ENCODE data around the gene PKIG.

Gene PKIG

DNA sequence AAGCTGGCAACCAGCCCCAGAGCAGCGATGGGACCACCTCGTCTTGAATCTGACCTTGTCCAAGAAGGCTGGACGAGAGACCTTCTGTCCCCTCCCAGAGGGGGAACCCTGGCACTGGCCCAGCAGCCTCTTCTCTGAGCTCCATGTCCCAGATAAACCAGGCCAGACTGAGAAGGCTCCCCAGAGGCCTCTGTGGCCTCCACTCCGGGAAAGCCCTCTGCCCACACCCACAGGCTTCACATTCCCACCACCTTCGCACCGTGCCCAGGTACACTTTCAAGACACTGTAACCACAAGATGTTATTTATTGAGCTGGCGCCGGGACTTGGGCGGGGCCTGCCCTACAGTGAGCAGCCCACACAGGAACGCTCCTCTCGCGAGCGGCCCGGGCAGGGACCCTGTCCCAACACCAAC is 35.9 kb downstream of the PKIG start:
- peaks cover 25% of the 10 kb centered on the region for H3K36me3 Mint-ChIP-seq (ENCODE audit: insufficient read depth)
- no peaks in the 10 kb centered on the region for H3K27me3 Mint-ChIP-seq
- H3K9me3 Mint-ChIP-seq = no peaks in the 10 kb centered on the region
- peak overlapping the region; percentile 18 for H3K4me3 Mint-ChIP-seq
- peak in 1 of 2 donors; percentile 16 for DNase-seq (ENCODE audit: low spot score in 2 of 2)
- peaks cover 44% of the 10 kb centered on the region for H3K4me1 Mint-ChIP-seq
- H3K27ac Mint-ChIP-seq (ENCODE audit: low read depth) = peak overlapping the region; percentile 92
- peak; percentile 80 for ATAC-seq (replicated peaks; ENCODE audit: extremely low read depth, poor library complexity, severe bottlenecking)

DNA sequence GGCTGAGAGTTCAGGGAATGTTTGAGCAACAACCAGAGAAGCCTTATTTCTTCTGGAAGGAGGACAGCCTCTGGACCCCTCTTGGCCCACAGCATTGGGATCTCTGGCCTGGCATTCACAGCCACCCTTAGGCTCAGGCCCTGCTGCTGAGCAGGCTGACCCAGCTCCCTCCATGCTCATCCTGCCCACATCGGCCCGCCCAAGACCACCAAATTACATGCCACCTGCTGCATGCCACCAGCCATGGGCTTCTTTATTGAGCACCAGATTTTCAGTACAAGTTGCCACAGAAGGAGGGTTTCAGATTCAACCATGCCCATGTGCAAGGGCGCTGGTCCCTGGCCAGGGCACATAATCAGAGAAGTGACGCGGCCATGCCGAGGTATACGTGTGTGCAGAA is 36.9 kb downstream of the PKIG start:
- Mint-ChIP-seq H3K9me3 (no peaks in the 10 kb centered on the region), H3K27ac (ENCODE audit: low read depth) (peak overlapping the region; percentile 92), H3K36me3 (ENCODE audit: insufficient read depth) (peaks cover 27% of the 10 kb centered on the region), H3K4me3 (no peak overlapping the region), H3K4me1 (peaks cover 36% of the 10 kb centered on the region), H3K27me3 (no peaks in the 10 kb centered on the region)
- DNase-seq (ENCODE audit: low spot score in 2 of 2) = no peak
- ATAC-seq (replicated peaks; ENCODE audit: extremely low read depth, poor library complexity, severe bottlenecking) = no peak

DNA sequence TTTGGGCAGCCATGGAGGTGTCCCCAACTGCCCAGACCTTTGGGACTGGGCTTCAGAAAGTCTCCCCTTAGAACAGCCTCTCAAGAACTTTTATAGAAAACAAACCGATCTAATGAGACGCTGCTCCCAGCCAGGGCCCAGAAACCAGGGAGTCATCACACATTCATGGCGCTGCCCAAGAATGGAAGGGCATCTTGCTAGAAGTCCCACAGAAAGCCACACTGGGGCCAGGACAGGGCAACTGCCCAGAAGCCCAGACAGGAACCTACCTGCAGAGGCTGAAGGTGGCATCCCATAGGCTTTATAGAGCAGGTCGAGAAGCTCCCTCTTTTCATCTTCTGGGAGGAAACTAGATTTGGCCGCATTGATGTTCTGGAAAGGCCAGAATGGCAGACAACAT is 37.7 kb downstream of the PKIG start:
- Mint-ChIP-seq H3K4me3 (no peak overlapping the region), H3K27me3 (no peaks in the 10 kb centered on the region), H3K36me3 (ENCODE audit: insufficient read depth) (peaks cover 25% of the 10 kb centered on the region), H3K27ac (ENCODE audit: low read depth) (peak overlapping the region; percentile 10), H3K9me3 (no peaks in the 10 kb centered on the region), H3K4me1 (peaks cover 36% of the 10 kb centered on the region)
- ATAC-seq (replicated peaks; ENCODE audit: extremely low read depth, poor library complexity, severe bottlenecking) (no peak), DNase-seq (ENCODE audit: low spot score in 2 of 2) (no peak)

DNA sequence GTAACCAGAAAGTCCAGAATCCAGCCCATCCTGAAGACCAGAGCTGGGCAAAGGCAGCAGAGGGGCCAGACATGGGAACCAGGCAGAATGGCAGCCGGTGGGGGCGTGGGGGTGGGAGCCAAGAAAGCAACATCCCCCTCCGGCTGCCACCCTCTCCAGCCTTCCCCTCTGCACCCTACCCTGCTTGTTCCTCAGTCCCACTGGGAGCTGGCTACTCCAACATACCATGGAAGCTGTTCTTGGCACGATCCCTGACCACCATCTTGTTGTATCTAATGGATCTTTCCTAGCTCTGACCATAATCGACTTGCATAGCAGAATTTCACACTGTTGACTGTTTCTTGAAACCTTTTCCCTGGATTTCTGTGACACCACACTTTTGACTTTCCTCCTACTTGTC is 38.9 kb downstream of the PKIG start:
- Mint-ChIP-seq H3K9me3 (no peaks in the 10 kb centered on the region), H3K4me1 (peaks cover 27% of the 10 kb centered on the region), H3K4me3 (no peak overlapping the region), H3K36me3 (ENCODE audit: insufficient read depth) (peaks cover 24% of the 10 kb centered on the region), H3K27me3 (no peaks in the 10 kb centered on the region), H3K27ac (ENCODE audit: low read depth) (peak overlapping the region; percentile 16)
- ATAC-seq (replicated peaks; ENCODE audit: extremely low read depth, poor library complexity, severe bottlenecking) (no peak), DNase-seq (ENCODE audit: low spot score in 2 of 2) (no peak)

DNA sequence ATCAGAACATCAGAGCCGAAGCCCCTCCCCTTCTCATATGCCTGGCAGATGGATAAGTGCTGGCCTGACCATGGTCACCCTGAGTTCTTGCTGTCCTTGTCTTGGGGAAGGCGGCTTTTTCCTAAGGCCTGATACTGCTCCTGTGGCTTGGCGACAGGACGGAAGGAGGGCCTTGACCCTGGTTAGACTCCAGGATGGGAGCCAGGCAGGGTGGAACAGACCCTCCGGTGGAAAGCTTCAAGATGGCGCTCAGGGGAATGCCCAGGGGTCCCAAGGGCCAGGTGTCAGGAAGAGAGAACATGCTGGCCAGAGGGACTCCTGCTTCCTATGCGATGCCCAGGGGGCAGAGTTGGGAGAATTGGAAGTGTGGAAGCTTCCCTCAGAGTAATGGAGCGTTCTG is 39.6 kb downstream of the PKIG start:
- no peaks in the 10 kb centered on the region for H3K9me3 Mint-ChIP-seq
- H3K27me3 Mint-ChIP-seq = no peaks in the 10 kb centered on the region
- ATAC-seq (replicated peaks; ENCODE audit: extremely low read depth, poor library complexity, severe bottlenecking) = no peak
- peak overlapping the region; percentile 16 for H3K27ac Mint-ChIP-seq (ENCODE audit: low read depth)
- H3K4me3 Mint-ChIP-seq = no peak overlapping the region
- H3K36me3 Mint-ChIP-seq (ENCODE audit: insufficient read depth) = peaks cover 24% of the 10 kb centered on the region
- no peak for DNase-seq (ENCODE audit: low spot score in 2 of 2)
- H3K4me1 Mint-ChIP-seq = peaks cover 31% of the 10 kb centered on the region

DNA sequence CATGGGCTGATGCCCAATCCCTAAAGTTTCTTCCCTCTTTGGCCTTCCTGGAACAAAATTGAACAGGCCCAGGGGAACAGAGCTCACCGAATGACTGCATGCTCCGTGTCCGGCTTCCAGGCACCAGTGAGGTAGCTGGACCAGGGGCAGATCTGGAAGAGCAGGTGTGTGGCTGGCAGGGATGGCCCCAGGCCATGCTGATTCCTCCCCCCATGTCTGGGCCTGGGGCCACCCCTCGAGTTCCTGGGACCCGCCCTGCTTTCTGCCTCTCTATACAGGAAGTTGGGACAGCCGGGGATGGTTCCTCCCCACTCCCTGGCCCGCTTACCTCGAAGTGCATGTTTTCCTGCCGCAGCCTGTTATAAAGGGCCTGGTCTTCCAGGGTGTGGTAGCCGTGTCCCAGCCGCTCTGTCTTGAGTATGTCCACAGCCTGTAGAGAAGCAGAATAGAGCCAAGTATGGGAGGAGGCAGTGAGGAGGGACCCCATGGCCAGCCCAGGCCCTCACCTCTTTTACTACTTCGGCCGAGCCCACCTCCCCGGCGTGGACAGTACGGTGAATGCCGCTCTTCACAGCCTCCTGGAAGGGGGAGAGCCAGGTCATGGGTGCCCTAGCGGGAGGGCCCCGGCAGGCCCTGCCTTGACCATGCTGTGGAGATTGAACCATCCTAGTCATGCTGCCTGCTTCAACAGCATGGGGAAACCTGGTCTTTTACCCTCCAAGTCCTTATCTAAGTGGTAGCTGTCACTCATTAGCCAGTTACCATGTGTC is 40.3 kb downstream of the PKIG start:
- Mint-ChIP-seq H3K4me1 (peaks cover 38% of the 10 kb centered on the region), H3K36me3 (ENCODE audit: insufficient read depth) (peaks cover 24% of the 10 kb centered on the region), H3K9me3 (no peaks in the 10 kb centered on the region), H3K4me3 (no peak overlapping the region), H3K27ac (ENCODE audit: low read depth) (no peak overlapping the region), H3K27me3 (no peaks in the 10 kb centered on the region)
- DNase-seq (ENCODE audit: low spot score in 2 of 2) = no peak
- ATAC-seq (replicated peaks; ENCODE audit: extremely low read depth, poor library complexity, severe bottlenecking) = no peak

DNA sequence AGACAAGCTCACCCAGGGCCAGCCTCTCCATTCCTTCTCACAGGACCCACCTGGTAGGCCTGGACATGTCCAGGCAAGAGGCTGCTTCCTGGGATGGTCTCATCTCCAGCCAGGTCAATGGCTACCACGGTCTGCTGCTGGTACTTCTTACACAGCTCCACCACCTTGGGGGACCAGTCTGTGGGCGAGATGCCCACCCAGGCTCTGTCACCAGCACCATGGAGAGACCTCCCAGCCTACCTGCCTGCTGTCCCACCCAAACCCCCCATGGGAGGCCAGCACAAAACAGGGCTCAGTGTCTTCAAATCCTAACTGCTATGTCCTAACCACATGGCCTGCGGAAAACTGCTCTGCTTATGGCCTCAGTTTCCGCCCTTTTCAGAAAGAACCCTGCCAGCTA is 41.8 kb downstream of the PKIG start:
- no peak overlapping the region for H3K27ac Mint-ChIP-seq (ENCODE audit: low read depth)
- no peaks in the 10 kb centered on the region for H3K27me3 Mint-ChIP-seq
- H3K36me3 Mint-ChIP-seq (ENCODE audit: insufficient read depth) = peaks cover 26% of the 10 kb centered on the region

DNA sequence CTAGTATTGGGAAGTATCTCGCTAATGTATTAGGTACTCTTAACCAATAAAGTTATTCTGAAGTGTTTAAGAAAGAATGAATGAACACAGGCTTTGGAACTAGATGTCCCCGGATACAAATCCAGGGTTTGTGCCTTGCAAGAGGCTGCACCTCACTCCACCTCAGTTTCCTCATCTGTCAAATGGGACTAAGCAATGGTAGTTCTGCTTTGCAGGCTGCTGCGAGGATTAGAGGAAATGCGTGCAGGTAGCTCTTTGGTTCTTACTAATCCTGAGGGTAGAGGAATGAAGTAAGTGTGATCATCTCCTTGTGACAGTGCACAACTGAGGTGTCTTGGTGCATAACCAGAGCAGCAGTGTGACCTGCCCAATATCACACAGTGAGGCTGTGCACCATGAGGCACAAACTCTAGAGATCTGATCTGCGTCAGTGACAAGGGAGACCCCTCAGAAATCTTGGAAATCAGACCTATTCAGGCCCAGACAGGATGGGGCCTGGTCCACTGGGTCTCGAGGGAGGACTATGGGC is 42.4 kb downstream of the PKIG start:
- H3K4me3 Mint-ChIP-seq = no peak overlapping the region
- H3K9me3 Mint-ChIP-seq = no peaks in the 10 kb centered on the region
- peaks cover 22% of the 10 kb centered on the region for H3K4me1 Mint-ChIP-seq
- H3K36me3 Mint-ChIP-seq (ENCODE audit: insufficient read depth) = peaks cover 22% of the 10 kb centered on the region
- peak overlapping the region; percentile 83 for H3K27ac Mint-ChIP-seq (ENCODE audit: low read depth)
- ATAC-seq (replicated peaks; ENCODE audit: extremely low read depth, poor library complexity, severe bottlenecking) = no peak
- no peaks in the 10 kb centered on the region for H3K27me3 Mint-ChIP-seq
- no peak for DNase-seq (ENCODE audit: low spot score in 2 of 2)

More for the DNA sequence above, 41.8 kb downstream of the PKIG start:
- Mint-ChIP-seq H3K4me3 (no peak overlapping the region), H3K4me1 (peaks cover 29% of the 10 kb centered on the region), H3K9me3 (no peaks in the 10 kb centered on the region)
- no peak for ATAC-seq (replicated peaks; ENCODE audit: extremely low read depth, poor library complexity, severe bottlenecking)
- no peak for DNase-seq (ENCODE audit: low spot score in 2 of 2)

DNA sequence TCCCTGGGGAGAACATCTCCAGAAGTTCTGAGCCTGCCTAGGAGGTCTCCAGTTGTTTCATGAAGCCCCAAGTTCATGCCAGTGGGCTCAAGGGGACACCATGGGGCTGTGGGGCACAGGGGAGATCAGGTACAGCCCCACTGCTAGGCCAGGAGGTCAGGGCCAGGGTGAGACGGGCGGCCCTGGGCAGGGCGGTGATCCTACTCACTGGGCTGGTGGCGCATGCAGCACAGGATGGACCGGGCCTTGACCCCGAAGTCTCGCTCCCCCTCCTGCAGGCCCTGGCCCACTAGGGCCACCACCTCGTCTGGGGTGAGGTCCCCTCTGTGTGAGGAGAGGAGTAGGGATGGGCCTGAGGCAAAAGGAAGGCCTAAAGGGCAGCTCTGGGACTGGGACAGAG is 43.0 kb downstream of the PKIG start:
- Mint-ChIP-seq H3K27me3 (no peaks in the 10 kb centered on the region), H3K4me1 (peaks cover 21% of the 10 kb centered on the region), H3K4me3 (no peak overlapping the region), H3K27ac (ENCODE audit: low read depth) (peak overlapping the region; percentile 83), H3K36me3 (ENCODE audit: insufficient read depth) (peaks cover 23% of the 10 kb centered on the region), H3K9me3 (no peaks in the 10 kb centered on the region)
- DNase-seq (ENCODE audit: low spot score in 2 of 2) (no peak), ATAC-seq (replicated peaks; ENCODE audit: extremely low read depth, poor library complexity, severe bottlenecking) (no peak)

DNA sequence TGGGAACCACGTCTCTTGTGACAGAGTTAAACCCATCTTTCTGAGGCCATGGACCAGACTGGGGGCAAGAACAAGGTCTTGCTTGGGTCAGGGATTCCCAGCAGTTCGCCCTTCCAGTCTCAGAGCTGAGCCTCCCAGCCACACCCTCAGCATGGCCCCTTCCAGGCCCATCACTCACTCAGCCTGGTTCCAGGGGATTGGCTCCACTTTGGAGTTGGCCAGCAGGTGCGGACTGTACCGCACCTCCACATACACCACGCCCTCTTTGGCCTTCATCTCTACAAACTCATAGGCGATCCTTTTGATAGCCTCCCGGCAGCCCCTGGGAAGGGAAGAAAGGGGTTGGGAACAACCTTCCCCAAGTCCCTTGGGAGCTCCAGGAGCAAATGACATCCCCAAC is 43.9 kb downstream of the PKIG start:
- peaks cover 25% of the 10 kb centered on the region for H3K36me3 Mint-ChIP-seq (ENCODE audit: insufficient read depth)
- H3K9me3 Mint-ChIP-seq = no peaks in the 10 kb centered on the region
- peaks cover 21% of the 10 kb centered on the region for H3K4me1 Mint-ChIP-seq
- peak overlapping the region; percentile 83 for H3K27ac Mint-ChIP-seq (ENCODE audit: low read depth)
- ATAC-seq (replicated peaks; ENCODE audit: extremely low read depth, poor library complexity, severe bottlenecking) (no peak), DNase-seq (ENCODE audit: low spot score in 2 of 2) (no peak)
- H3K27me3 Mint-ChIP-seq = no peaks in the 10 kb centered on the region
- H3K4me3 Mint-ChIP-seq = no peak overlapping the region

DNA sequence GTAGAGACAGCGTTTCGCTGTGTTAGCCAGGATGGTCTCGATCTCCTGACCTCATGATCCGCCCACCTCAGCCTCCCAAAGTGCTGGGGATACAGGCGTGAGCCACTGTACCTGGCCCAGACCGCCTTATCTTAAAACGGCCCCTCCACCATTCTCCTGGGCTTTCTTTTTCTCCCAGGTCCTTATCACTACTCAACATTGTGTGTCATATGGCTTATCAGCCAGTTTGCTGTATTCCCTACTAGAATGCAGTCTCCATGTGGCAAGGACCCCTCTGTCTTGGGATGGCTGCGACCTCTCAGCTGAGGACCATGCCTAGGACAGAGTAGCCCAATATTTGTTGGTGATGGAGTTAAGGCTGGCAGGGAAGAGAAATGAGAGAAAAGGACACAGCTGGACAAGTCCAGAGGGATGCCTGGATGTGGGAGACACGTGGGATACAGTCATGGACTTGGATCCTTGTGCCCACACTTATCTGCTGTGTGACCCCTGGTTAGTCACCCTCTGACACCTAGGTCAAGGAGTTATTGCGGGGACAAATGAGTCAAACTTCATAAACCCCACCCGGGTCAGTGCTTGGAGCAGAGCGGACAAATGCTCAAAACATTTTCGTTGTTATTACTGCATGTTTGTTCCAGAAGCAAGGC is 45.1 kb downstream of the PKIG start:
- Mint-ChIP-seq H3K27ac (ENCODE audit: low read depth) (peak overlapping the region; percentile 83), H3K4me1 (peaks cover 21% of the 10 kb centered on the region), H3K27me3 (no peaks in the 10 kb centered on the region), H3K36me3 (ENCODE audit: insufficient read depth) (peaks cover 19% of the 10 kb centered on the region), H3K4me3 (no peak overlapping the region), H3K9me3 (no peaks in the 10 kb centered on the region)
- no peak for ATAC-seq (replicated peaks; ENCODE audit: extremely low read depth, poor library complexity, severe bottlenecking)
- DNase-seq (ENCODE audit: low spot score in 2 of 2) = no peak

DNA sequence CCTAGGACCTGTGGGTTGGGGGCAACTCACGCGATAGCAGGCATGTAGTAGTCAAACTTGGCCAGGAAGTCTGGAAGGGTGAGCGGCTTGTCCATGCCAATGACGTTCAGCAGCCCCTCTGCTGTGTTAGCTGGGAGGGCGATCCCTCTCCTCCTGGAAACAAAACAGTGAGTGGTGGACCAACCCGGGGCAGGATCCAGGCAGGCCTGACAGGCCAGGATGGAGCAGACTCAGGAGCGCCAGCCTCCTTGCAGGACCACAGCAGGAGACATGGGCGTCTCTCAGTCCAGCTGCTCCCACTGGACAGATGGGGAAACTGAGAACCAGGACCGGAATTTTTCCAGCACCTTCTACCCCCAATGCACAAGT is 46.6 kb downstream of the PKIG start:
- Mint-ChIP-seq H3K4me1 (peaks cover 21% of the 10 kb centered on the region), H3K4me3 (no peak overlapping the region), H3K27me3 (no peaks in the 10 kb centered on the region), H3K27ac (ENCODE audit: low read depth) (no peak overlapping the region), H3K36me3 (ENCODE audit: insufficient read depth) (peaks cover 20% of the 10 kb centered on the region), H3K9me3 (no peaks in the 10 kb centered on the region)
- no peak for ATAC-seq (replicated peaks; ENCODE audit: extremely low read depth, poor library complexity, severe bottlenecking)
- no peak for DNase-seq (ENCODE audit: low spot score in 2 of 2)

DNA sequence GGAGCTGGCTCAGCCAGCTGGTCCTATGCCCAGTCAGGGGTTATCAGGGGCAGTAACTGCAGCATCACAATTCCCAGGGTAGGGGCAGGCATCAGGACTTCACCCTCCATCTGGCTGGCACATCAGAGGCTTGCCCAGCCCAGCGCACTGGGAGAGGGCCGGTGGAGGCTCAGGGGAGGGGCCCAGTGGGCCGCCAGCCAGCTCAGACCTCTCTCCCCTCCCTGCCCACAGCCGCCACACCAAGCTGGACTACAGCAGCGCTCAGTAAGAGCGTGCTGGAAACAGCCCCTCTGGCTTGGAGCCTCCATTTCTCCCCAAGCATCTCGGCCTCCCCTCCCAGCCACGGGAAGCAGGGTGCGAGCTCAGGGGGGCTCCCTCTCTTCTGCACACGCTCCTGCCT is 47.2 kb downstream of the PKIG start:
- no peak for ATAC-seq (replicated peaks; ENCODE audit: extremely low read depth, poor library complexity, severe bottlenecking)
- H3K4me1 Mint-ChIP-seq = peaks cover 21% of the 10 kb centered on the region
- no peak overlapping the region for H3K4me3 Mint-ChIP-seq
- H3K9me3 Mint-ChIP-seq = no peaks in the 10 kb centered on the region
- H3K27ac Mint-ChIP-seq (ENCODE audit: low read depth) = peak overlapping the region; percentile 16
- DNase-seq (ENCODE audit: low spot score in 2 of 2) = no peak
- no peaks in the 10 kb centered on the region for H3K27me3 Mint-ChIP-seq
- H3K36me3 Mint-ChIP-seq (ENCODE audit: insufficient read depth) = peaks cover 25% of the 10 kb centered on the region

All from central memory CD8-positive, alpha-beta T cell (primary cell).